ENCODE measurements around the gene NEMF.
"Not testable (repeated sequence)": the region's sequence is repeated elsewhere in the genome, so short reads cannot be mapped to it uniquely, and the experiment has no call there.

Gene NEMF

DNA sequence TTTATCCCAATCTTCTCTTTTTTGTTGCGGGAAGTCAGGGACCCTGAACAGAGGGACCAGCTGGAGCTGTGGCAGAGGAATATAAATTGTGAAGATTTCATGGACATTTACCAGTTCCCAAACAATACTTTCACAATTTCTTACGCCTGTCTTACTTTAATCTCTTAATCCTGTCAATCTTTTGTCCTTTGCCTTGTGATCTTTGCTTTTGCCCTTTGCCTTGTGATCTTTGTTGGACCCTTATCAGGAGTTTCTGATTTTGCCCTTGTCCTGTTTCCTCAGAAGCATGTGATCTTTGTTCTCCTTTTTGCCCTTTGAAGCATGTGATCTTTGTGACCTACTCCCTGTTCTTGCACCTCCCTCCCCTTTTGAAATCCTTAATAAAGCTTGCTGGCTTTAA lies 36.5 kb downstream of the NEMF start:
- not testable (repeated sequence) for DNase-seq (ENCODE audit: low read depth)

DNA sequence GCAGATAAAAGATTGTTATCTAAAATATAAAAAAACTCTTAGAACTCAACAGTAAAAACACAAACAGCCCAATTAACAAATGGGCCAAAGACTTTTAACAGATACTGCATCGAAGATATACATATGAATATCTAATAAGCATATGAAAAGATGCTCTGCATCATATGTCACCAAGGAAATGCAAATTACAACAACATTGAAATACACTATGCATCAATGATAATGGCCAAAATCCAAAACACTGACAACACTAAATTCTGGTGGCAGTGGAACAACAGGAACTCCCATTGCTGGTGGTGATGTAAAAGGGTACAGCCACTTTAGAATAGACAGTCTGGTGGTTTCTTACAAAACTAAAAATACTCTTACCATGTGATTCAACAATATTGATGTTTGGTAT lies 43.8 kb downstream of the NEMF start:
- DNase-seq (ENCODE audit: low read depth) = no peak

DNA sequence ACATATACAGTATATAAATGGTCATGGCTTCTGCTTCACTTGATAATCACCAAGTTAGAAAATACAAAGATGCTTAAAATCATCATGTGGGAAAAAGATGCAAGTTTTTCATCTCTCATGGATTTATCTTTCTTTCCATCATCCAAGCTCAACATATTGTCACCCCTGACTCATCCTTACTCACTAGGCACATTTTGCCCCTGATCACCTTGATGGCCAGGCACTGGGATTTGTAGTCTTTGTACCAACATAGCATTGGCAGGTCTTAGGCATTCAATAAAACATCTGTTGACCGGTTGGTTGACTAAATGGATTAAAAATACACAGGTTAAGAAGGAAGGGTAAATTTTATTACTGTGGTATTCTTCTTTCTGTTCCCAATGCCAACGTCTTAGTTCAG lies 56.6 kb downstream of the NEMF start:
- no peak for DNase-seq (ENCODE audit: low read depth)

DNA sequence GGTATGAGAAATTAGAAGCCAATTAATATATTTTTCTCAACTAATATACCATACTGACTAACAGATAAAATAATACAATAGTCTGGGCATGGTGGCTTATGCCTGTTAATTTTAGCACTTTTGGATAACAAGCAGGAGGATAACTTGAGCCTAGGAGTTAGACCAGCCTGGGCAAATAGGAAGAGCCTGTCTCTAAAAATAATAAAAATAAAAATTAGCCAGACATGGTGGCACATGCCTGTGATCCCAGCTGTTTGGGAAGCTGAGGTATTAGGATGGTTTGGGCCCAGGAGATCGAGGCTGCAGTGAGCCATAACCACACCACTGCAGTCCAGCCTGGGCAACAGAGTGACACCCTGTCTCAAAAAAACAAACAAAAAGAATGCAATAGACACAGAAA lies 60.0 kb downstream of the NEMF start:
- no peak for DNase-seq (ENCODE audit: low read depth)

DNA sequence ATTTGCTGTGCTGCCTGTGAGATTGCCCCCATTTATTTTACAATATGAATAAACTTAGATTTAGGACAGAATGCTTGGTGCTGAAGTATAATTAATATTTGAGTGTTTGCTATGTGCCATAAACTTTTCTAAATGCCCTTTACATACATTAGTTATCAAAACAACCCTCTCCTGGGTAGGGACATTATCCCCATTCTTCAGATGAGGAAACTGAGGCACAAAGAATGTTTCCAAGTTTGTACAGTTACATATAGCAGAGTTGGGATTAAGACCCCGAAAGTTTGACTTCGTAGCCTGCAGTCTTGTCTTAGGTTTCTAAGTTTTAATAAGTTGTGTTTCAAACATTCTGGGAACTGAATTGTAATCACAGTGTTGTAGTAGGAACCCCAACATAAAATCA lies 66.3 kb downstream of the NEMF start:
- DNase-seq (ENCODE audit: low read depth) = no peak

DNA sequence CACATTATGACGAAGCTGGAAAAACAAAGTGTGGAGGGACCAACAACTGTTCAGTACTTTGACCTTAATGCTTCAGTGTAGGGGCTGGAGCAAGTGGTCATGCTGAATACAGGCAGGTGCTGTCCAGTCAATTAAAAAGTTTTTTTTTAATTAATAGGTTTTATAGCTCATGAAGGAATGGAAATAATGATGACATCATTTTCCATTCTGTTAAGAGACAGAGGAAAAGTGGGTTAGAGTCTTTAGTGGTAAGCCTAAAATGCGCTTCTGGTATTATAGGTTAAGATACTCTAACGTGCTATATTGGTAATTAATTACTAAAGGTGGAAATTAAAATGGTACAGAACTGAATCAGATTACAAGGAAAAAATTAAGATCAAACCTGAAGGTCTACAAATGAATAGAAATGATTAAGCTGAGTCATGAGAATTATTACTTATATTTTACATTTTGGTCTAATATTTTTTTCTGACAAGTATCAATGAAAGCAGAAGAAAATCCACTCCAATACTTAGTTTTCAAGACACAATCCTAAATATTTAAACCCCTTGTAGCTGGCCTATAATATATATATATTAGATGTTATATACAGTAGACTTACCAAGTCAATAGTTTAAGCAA lies 69.1 kb downstream of the NEMF start:
- no peak for DNase-seq (ENCODE audit: low read depth)

- not testable (repeated sequence) for DNase-seq (ENCODE audit: low read depth)
Measured at GRCh38 chr14:49781040-49781439, 71.5 kb downstream of the NEMF start.

GRCh38 chr14:49778421-49778820 lies 74.2 kb downstream of the NEMF start:
- DNase-seq (ENCODE audit: low read depth) = no peak

GRCh38 chr14:49774106-49774505 lies 78.5 kb downstream of the NEMF start:
- no peak for DNase-seq (ENCODE audit: low read depth)

DNA sequence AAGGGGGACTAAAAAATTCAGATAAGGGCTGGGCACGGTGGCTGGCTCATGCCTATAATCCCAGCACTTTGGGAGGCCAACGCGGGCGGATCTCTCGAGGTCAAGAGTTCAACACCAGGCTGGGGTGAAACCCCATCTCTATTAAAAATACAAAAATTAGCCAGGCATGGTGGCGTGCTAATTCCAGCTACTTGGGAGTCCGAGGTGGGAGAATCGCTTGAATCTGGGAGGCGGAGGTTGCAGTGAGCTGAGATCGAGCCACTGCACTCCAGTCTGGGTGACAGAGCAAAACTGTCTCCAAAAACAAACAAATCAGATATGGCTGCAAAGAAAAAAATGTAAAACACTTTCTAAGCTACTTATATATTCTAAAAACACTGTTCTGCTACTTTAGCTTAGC lies 80.9 kb downstream of the NEMF start:
- not testable (repeated sequence) for DNase-seq (ENCODE audit: low read depth)

DNA sequence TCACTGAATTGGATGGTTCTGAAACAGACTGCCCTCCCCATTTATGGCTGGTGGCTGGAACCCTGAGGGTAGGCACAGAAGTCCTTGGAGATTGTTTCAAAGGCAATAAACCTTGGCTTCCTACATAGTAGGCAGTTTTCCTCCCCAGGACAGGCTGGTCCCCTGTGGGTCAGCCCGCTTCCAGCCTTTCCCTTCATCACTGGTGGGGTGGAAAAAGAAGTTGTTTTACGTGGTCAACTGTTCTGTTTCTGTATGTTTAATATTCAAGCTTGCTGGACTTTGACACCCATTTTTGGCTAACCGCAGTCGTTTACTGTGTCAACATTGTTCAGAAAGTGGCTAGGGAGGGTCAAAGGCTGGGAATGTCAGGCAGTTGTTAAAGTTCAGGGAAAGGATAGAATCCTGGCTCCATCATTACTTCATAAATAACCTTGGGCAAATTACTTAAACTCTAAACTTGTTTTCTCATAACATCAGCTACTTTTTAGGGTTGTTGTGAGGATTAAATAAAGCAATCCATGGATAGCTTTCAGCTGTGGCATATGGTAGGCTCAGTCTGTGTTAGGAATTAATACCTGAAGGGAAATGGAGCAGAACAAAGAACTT lies 82.3 kb downstream of the NEMF start:
- DNase-seq (ENCODE audit: low read depth) = peak; percentile 20

GRCh38 chr14:49769581-49770211 lies 82.9 kb downstream of the NEMF start:
- no peak for DNase-seq (ENCODE audit: low read depth)

DNA sequence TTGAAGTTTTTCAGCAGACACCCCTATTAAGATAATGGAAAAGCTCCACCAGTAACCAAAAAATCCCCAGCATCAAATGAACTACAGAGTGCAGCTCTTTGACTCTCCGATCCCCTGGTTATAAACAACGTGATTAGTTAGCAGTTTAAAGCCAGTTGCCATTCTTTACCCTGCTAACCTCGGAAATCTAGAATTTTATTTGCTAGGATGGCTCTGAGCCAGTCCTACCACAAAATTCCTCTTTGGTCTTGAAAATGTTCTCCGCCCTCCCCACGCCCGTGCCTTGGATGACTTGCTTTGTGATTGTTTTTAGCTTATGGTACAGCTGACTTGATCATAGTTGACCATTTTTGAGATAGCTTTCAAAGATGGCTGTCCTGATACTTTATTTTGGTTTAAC lies 83.4 kb downstream of the NEMF start:
- DNase-seq (ENCODE audit: low read depth) = peak; percentile 53

DNA sequence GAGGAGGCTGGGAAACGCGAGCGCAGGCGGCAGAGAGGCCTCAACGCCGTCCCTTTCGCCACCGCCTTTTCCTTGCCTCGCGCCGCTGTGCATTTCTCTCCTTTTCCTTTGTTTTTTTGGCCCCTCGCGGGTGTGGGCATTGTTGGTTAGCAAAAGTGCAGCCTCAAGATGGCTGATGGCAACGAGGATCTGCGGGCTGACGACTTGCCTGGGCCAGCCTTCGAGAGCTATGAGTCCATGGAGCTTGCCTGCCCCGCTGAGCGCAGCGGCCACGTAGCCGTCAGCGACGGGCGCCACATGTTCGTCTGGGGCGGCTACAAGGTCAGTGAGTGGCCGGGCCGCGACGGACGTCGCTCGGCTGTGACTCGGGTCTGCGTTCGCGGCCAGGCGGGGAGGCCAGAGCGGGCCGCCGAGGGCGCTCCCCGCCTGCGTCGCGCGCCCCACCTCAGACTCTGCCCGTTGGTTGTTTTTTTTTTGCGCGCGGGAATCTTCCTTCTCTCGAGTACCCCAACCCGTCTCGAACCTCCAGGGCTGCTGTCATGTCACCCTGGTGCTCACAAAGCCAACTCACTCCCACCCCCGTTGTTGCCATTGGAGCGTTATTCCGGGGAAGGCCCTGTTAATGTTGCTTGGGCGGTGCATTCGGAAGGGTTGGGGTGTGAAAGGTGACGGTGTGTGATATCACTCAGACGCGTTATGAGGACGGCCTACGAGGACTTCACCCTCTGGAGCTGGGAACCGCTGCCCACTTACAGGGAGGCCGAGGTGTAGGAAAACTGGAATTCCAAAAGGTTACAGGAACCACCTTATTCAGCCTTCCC lies 84.1 kb downstream of the NEMF start:
- peak; percentile 64 for DNase-seq (ENCODE audit: low read depth)

GRCh38 chr14:49767571-49768300 lies 84.9 kb downstream of the NEMF start, which contains the start of gene KLHDC2:
Gene KLHDC2 (plus strand): TSS chr14:49768153. CDS start chr14:49768469, 316 bp downstream.
- DNase-seq (ENCODE audit: low read depth) = peak; percentile 84

DNA sequence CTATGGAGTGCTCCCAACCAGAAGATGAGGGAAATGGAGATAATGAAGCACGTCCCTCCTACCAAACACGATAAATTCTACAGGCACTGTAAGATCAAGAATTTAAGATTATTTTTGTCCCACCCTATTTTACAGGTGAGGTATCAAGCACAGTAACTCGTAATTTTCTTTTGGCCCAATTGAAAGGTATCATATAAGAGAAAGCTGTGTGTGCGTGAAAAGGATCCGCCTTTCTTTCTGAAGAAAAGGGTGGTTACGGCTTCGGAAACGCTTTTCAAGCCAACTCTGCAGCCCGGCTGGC lies 85.4 kb downstream of the NEMF start:
- DNase-seq (ENCODE audit: low read depth) = no peak

- DNase-seq (ENCODE audit: low read depth) = peak; percentile 13
Measured at GRCh38 chr14:49766839-49767238, 85.7 kb downstream of the NEMF start.

DNA sequence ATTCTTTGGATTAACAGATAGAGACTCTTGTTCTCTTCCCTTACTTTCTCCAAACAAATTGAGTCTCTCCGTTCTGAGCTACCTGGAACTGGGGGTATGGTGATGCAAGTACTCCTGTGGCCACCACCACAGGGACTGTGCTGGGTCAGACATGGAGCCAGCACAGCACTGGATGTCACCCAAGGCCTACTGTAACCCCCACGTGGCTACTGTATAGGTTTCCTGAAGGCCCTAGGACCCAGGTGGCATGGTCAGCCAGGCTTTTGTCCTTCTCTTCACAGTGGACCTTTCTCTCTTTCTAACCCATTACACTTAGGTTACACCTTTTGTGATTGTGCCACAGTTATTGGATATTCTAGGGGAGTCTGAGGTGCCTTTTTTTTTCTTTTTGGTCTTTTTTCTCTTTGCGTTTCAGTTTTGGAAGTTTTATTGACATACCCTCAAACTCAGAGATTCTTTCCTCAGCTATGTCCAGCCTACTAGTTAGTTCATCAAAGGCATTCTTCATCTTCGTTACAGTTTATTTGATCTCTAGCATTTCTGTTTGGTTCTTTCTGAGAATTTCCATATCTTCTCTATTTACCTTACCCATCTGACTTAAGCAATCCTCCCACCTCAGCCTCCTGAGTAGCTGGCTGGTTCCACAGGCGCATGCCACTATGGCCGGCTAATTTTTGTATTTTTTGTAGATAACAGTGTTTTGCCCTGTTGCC lies 90.6 kb downstream of the NEMF start:
- no peak for DNase-seq (ENCODE audit: low read depth)

DNA sequence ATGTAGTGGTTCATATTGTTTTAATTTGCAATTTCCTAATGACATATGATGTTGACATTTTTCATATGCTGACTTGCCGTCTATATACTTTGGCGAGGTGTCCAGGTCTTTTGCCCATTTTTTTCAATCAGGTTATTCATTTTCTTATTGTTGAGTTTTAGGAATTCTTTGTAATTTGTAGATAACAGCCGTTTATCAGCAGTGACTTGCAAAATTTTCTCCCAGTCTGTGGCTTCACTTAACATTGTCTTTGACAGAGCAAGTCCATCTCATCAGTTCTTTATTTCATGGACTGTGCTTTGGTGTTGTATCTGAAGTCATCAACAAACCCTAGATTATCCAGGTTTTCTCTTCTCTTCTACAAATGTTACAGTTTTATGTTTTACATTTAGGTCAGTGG lies 97.2 kb downstream of the NEMF start:
- DNase-seq (ENCODE audit: low read depth) = no peak

DNA sequence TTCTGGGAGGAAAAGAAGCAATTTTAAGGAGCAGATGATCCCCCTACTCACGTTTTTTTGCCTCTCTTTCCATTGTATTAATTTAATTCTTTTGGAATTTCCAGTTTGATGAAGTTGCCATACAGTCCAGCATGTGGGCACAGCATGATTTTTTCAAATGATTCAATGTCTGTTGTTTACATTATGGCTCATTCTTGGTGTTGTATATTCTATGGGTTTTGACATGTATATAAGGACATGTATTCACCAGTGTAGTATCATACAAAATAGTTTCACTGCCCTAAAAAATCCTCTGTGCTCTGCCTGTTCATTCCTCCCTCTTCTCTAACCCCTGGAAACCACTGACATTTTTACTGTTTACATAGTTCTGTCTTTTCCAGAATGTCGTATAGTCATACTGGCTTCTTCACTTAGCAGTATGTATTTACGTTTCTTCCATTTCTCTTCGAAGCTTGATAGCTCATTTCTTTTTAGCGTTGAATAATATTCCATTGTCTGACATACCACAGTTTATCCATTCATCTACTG lies 98.0 kb downstream of the NEMF start:
- no peak for DNase-seq (ENCODE audit: low read depth)

DNA sequence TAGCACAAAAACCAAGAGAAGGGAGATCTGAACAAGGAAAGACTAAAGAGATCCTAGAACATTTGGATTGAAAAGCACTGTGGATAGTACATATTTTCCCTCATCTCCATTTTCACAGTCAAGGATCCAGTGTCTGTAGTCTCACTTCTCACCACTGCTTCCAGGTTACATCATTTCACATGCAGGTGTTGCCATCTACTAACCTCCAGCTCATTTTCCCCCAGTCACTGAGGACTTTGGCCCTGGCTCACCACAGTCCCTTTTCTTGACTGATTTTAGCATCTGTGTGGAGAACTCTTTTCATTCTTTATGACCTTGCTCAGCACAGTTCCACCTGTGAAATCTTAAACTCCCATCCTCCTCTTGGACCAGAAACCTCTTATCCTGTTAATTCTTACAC lies 106.1 kb downstream of the NEMF start:
- DNase-seq (ENCODE audit: low read depth) = not testable (repeated sequence)
